GM12872 (cell line): Measurements from ENCODE around the gene GDAP2.

ENCODE experiments used
- TF ChIP-seq, protein P1 (sequence below): IDR thresholded peaks from 3 replicates; pipeline ENCODE4 v1.5.1; 2011; ENCODE audit warnings: low read depth, mild to moderate bottlenecking, low read length, moderate library complexity; ENCODE audit not compliant: insufficient read depth

The GDAP2 gene

DNA sequence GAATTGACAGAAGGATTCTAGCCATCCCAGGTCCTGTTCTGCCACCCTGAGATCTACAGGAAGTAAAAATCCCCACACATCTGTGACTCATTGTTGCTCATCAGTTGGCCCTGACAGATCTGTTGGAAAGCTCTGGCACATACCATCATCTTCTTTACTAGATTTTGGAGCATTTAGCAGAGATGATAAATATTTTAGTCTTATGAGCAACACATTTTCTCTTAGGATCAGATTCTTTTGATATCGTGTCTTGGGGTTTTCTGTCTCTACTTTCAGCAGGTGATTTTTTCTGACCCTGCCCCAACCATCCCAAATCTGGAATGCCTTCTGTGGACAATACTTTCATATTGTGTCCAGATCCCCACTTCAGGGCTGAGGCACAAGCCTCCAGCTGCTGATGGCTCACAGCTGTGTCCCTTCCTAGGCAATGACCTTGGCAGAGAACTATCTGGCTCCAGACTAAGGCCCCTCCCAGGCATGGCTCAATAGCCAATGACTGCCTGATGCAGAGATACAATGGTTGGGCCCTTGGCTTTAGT, 102.8 kb downstream of the GDAP2 start:
- TF ChIP-seq, protein P1, sequence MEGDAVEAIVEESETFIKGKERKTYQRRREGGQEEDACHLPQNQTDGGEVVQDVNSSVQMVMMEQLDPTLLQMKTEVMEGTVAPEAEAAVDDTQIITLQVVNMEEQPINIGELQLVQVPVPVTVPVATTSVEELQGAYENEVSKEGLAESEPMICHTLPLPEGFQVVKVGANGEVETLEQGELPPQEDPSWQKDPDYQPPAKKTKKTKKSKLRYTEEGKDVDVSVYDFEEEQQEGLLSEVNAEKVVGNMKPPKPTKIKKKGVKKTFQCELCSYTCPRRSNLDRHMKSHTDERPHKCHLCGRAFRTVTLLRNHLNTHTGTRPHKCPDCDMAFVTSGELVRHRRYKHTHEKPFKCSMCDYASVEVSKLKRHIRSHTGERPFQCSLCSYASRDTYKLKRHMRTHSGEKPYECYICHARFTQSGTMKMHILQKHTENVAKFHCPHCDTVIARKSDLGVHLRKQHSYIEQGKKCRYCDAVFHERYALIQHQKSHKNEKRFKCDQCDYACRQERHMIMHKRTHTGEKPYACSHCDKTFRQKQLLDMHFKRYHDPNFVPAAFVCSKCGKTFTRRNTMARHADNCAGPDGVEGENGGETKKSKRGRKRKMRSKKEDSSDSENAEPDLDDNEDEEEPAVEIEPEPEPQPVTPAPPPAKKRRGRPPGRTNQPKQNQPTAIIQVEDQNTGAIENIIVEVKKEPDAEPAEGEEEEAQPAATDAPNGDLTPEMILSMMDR: no peak

GRCh38 chr1:117826119-117826518, 103.3 kb downstream of the GDAP2 start:
- TF ChIP-seq, protein P1: no peak

GRCh38 chr1:117825414-117825813, 104.0 kb downstream of the GDAP2 start:
- TF ChIP-seq, protein P1: no peak

DNA sequence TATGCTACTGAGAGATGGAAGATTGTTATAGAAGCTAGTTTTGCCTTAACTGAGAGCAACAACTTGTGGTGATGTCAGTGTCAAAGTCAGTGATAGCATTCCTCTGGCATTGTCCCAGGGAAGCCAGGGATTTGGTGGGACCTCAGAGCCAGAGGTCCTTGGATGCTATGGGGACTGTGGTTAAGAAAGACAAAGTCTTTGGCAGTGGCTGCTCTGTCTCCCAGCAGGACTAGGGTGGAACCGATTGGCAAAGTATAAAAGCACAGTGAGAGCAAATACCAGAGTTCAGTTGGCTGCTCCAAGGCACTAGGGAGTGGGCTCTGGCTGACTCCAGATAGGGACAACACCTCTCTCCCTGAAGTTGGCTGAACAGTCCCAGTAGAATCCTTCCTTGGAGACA, 104.8 kb downstream of the GDAP2 start:
- TF ChIP-seq, protein P1: no peak

GRCh38 chr1:117821774-117822482, 107.5 kb downstream of the GDAP2 start:
- TF ChIP-seq, protein P1: no peak

DNA sequence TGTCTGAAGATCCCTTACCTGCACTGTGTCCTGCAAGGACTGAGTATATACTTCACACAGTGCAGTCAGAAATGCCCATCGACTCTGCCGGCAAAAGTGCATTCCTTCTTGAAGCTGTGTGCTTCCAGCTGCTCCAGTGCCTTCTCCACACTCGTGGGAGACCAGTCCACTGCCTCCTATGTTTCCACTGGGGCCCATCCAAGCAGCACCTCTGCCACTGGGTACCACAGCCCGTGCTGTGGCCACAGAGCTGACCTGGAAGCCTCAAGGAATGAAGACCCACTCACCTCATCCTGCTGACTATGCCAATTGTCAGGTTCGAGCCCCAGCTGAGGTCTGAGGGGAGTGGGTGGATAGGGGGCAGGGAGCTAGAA, 108.1 kb downstream of the GDAP2 start:
- TF ChIP-seq, protein P1: no peak

GRCh38 chr1:117820694-117821381, 108.6 kb downstream of the GDAP2 start:
- TF ChIP-seq, protein P1: no peak
